NCI-H524 treated with DMSO at 0.1 percent for 48 hours (cell line): ENCODE measurements around the gene PPP1R13B.
"Not testable (repeated sequence)": the region's sequence is repeated elsewhere in the genome, so short reads cannot be mapped to it uniquely, and the experiment has no call there.

Source experiments
- DNase-seq: peaks from one replicate; lab custom pipeline; 2025; lab: John Stamatoyannopoulos, UW

The PPP1R13B gene

GRCh38 chr14:103847451-103848174, at the start of gene PPP1R13B:
TSS of gene PPP1R13B (minus strand) at chr14:103847575. CDS start at chr14:103847307, 268 bp downstream.
- DNase-seq, result peak; percentile 58

GRCh38 chr14:103896578-103896977, 49.2 kb upstream of the PPP1R13B start:
- no peak for DNase-seq

GRCh38 chr14:103894723-103895059, 47.3 kb upstream of the PPP1R13B start:
- no peak for DNase-seq

GRCh38 chr14:103894034-103894722, 46.8 kb upstream of the PPP1R13B start:
- DNase-seq, result no peak

- DNase-seq, result no peak
Measured at GRCh38 chr14:103892247-103892646, 44.9 kb upstream of the PPP1R13B start.

- DNase-seq, result no peak
Measured at GRCh38 chr14:103891667-103892215, 44.4 kb upstream of the PPP1R13B start.

- no peak for DNase-seq
Measured at GRCh38 chr14:103890821-103891666, 43.7 kb upstream of the PPP1R13B start.

- no peak for DNase-seq
Measured at GRCh38 chr14:103890052-103890371, 42.6 kb upstream of the PPP1R13B start.

- DNase-seq, result no peak
Measured at GRCh38 chr14:103889313-103890051, 42.1 kb upstream of the PPP1R13B start.

- DNase-seq, result not testable (repeated sequence)
Measured at GRCh38 chr14:103889002-103889312, 41.6 kb upstream of the PPP1R13B start.

- no peak for DNase-seq
Measured at GRCh38 chr14:103887557-103888115, 40.3 kb upstream of the PPP1R13B start.

GRCh38 chr14:103887170-103887501, 39.8 kb upstream of the PPP1R13B start:
- DNase-seq, result no peak

- DNase-seq, result no peak
Measured at GRCh38 chr14:103886304-103887169, 39.2 kb upstream of the PPP1R13B start.

GRCh38 chr14:103885509-103885932, 38.1 kb upstream of the PPP1R13B start:
- DNase-seq, result no peak

- no peak for DNase-seq
Measured at GRCh38 chr14:103884854-103885253, 37.5 kb upstream of the PPP1R13B start.

- DNase-seq, result no peak
Measured at GRCh38 chr14:103883263-103883523, 35.8 kb upstream of the PPP1R13B start.

GRCh38 chr14:103882503-103883262, 35.3 kb upstream of the PPP1R13B start:
- no peak for DNase-seq

GRCh38 chr14:103881268-103882201, 34.2 kb upstream of the PPP1R13B start:
- no peak for DNase-seq
